SH-SY5Y (cell line): ENCODE results near the gene DRC3.

Source experiments
- GATA2 ChIP-seq: IDR thresholded peaks from 2 replicates; pipeline ENCODE4 v1.6.1; 2011; ENCODE audit warnings: mild to moderate bottlenecking, low read depth, low read length
- GATA3 ChIP-seq: IDR thresholded peaks from 2 replicates; pipeline ENCODE4 v1.6.1; 2011; ENCODE audit warnings: low read depth, mild to moderate bottlenecking, low read length, moderate library complexity

The DRC3 gene

GRCh38 chr17:17935321-17936271 is 37.1 kb upstream of the DRC3 start:
- no peak for TF ChIP-seq GATA3
- no peak for TF ChIP-seq GATA2

DNA sequence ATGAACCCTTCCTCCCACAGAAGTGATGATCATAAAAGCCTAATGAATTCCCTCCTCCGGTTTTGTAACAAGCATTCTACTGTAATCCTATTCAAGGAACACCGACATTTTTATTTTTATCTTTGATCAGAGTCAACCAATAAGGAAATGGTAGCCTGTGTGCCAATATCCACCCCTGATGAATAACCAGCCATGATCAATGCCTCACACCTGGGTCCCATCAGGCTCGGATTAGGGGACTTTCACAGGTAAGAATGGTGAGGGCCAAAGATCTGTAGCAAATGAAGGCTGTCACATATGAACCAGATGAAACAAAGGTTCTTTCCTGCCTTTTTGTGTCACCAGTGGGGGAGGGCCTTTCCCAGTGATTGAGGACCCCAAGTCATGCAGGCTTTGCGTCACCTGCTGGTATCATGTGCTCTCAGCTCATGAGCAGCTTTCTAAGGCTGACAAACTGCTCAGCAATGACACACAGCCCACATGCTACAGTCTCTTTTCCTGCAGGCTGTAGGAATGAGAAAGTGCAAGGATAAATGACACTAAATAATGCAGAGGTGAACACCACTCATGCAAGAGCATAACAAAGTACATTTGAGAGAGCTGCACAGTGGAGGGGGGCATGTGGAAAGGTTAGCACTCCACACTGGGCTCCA is 35.3 kb upstream of the DRC3 start:
- TF ChIP-seq GATA3 (no peak), GATA2 (no peak)

DNA sequence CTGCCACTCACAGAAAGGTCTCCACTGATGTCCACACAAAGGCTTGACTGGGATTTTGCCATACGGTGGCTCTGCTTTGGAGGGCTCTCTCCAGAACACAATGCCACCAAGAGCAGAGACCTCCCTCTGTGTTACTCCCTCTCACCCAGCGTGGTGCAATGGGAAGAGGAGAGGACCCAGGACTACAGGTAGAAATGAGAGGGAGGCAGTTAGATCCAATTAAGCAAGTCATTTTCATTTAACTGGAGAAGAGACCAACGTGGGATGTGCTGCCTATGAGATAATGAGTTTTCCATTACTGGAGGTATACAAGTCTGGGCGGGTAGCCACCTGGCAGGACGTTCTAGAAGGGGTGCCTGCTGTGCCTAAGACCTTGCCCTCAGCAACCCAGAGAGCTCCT is 34.7 kb upstream of the DRC3 start:
- no peak for TF ChIP-seq GATA2
- TF ChIP-seq GATA3, result no peak

GRCh38 chr17:17938388-17939107 is 34.1 kb upstream of the DRC3 start:
- TF ChIP-seq GATA3, result no peak
- no peak for TF ChIP-seq GATA2

DNA sequence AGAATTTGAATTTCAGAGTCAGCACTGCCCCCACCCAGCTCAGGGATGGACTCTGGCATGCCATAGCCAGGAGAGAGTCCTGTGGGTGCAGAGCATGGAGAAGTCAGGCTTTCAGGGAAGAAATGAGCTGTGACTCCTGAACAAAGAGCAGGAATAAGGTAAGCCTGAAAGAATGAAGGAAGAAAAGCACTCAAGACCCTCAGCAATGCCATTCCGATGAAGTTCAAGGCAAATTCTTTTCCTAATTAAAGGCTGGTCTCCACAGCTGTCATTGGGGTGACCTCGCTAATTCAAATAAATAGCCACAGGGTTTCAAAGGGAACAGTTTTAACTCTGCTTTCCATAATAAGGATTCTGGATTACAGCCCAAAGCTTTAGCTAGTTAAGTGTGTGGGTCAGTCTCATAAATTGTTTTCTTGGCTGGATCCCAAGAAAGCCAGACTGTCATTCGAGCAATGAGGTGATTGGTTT is 32.2 kb upstream of the DRC3 start:
- TF ChIP-seq GATA2 (no peak), GATA3 (no peak)

DNA sequence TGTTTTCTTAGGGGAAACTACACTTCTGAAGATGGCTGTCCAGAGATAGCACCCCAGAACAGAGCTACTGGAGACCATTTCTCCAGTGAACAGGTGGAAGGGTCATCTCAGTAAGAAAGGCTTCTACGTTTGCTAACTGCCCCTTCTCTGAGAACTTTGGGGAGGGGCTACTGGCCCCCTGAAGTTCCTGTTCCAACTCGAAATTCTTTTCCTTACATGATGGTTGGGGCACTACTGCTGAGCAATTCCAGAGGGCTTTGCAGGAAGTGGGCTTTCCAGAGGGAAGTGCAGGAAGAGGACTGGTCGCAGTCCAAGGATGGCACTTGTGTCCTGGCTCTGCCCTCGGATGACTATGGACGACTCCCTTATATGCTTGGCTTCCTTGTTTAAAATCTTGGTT is 31.6 kb upstream of the DRC3 start:
- TF ChIP-seq GATA3 (no peak), GATA2 (no peak)

GRCh38 chr17:17942846-17943245 is 29.8 kb upstream of the DRC3 start:
- TF ChIP-seq GATA3, result no peak

- TF ChIP-seq GATA3, result no peak
- no peak for TF ChIP-seq GATA2
These were observed 29.2 kb upstream of the DRC3 start for GRCh38 chr17:17943281-17943984.

GRCh38 chr17:17944242-17944641 is 28.4 kb upstream of the DRC3 start:
- no peak for TF ChIP-seq GATA2
- no peak for TF ChIP-seq GATA3

GRCh38 chr17:17944743-17945142 is 27.9 kb upstream of the DRC3 start:
- no peak for TF ChIP-seq GATA3
- no peak for TF ChIP-seq GATA2

GRCh38 chr17:17946093-17946492 is 26.6 kb upstream of the DRC3 start:
- TF ChIP-seq GATA3 (no peak), GATA2 (no peak)

GRCh38 chr17:17947309-17947708 is 25.4 kb upstream of the DRC3 start:
- no peak for TF ChIP-seq GATA2

DNA sequence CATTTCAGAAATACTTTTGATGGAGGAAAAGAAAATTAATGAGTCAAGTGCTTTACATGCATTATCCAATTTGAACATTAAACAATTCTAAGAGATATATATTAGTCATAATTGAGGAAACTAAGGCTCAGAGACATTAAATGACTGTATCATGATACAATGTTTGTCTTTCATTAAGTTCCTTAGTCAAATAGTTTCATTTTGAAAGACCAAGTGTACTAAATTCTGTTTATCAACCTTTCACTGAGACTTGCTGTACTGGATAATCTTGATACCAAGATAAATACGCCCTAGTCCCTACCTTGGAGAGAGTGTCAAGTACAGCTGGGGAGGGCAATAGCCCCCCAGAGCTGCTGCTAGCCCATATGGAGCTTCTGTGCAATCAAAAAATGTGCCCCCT is 24.7 kb upstream of the DRC3 start:
- TF ChIP-seq GATA2, result no peak
- TF ChIP-seq GATA3, result no peak

- TF ChIP-seq GATA2 (no peak), GATA3 (no peak)
These were observed 22.3 kb upstream of the DRC3 start for GRCh38 chr17:17950347-17950746.
